Ectodermal cell (in vitro differentiated cells): Measurements from ENCODE around the gene PLA2G10.
"Not testable (repeated sequence)": the region's sequence is repeated elsewhere in the genome, so short reads cannot be mapped to it uniquely, and the experiment has no call there.

ENCODE experiments used
- H3K27ac ChIP-seq: 2 replicates; pipeline ENCODE4 v1.7.0; 2013; ENCODE audit warnings: mild to moderate bottlenecking, low read depth, low read length; ENCODE audit not compliant: insufficient read depth, poor library complexity, severe bottlenecking
- H3K27me3 ChIP-seq: 2 replicates; pipeline ENCODE4 v1.7.0; 2013; ENCODE audit warnings: mild to moderate bottlenecking, low read length; ENCODE audit not compliant: insufficient read depth, control insufficient read depth, poor library complexity, severe bottlenecking
- H3K36me3 ChIP-seq: one replicate; pipeline ENCODE4 v1.7.0; 2013; ENCODE audit warnings: low read length; ENCODE audit not compliant: control insufficient read depth, insufficient read depth
- H3K4me1 ChIP-seq: one replicate; pipeline ENCODE4 v1.7.0; 2013; ENCODE audit warnings: low read length; ENCODE audit not compliant: control insufficient read depth, insufficient read depth
- H3K4me3 ChIP-seq: 2 replicates; pipeline ENCODE4 v1.7.0; 2013; ENCODE audit warnings: low read depth, low read length, control low read depth; ENCODE audit not compliant: insufficient read depth
- H3K9me3 ChIP-seq: 2 replicates; pipeline ENCODE4 v1.7.0; 2013; ENCODE audit warnings: mild to moderate bottlenecking, low read length, moderate library complexity; ENCODE audit not compliant: control insufficient read depth
- WGBS, 2 experiments: methylation state at CpG; one replicate each; pipeline ENCODE4 v1.1.7; 2013; ENCODE audit warnings: missing lambda C conversion rate in 2 of 2; 5-methylcytosine and 5-hydroxymethylcytosine counted together

PLA2G10 gene

GRCh38 chr16:14682121-14682520 lies 12.0 kb downstream of the PLA2G10 start:
- 92 to 95% methylated on average over 8 of the region's 8 CpGs for WGBS, 2 experiments
- Histone ChIP-seq H3K27me3 (no peaks in the 10 kb centered on the region), H3K4me3 (no peak overlapping the region), H3K27ac (no peak overlapping the region), H3K4me1 (no peaks in the 10 kb centered on the region), H3K9me3 (no peaks in the 10 kb centered on the region), H3K36me3 (no peaks in the 10 kb centered on the region)

GRCh38 chr16:14681115-14681514 lies 13.0 kb downstream of the PLA2G10 start:
- Histone ChIP-seq H3K36me3 (no peaks in the 10 kb centered on the region), H3K27me3 (no peaks in the 10 kb centered on the region), H3K4me3 (no peak overlapping the region), H3K9me3 (no peaks in the 10 kb centered on the region), H3K27ac (no peak overlapping the region), H3K4me1 (no peaks in the 10 kb centered on the region)
- 97% methylated on average over 3 to 4 of the region's 4 CpGs for WGBS, 2 experiments

- H3K9me3 ChIP-seq, H3K36me3 ChIP-seq, H3K27me3 ChIP-seq, H3K4me1 ChIP-seq, H3K27ac ChIP-seq, H3K4me3 ChIP-seq: not testable (repeated sequence)
- WGBS, 2 experiments, result 91 to 93% methylated on average over 7 of the region's 7 CpGs
These were observed 13.7 kb downstream of the PLA2G10 start for GRCh38 chr16:14680396-14680795.

GRCh38 chr16:14678748-14679497 lies 15.2 kb downstream of the PLA2G10 start:
- Histone ChIP-seq H3K4me1 (no peaks in the 10 kb centered on the region), H3K27me3 (no peaks in the 10 kb centered on the region), H3K9me3 (no peaks in the 10 kb centered on the region), H3K4me3 (no peak overlapping the region), H3K36me3 (no peaks in the 10 kb centered on the region), H3K27ac (no peak overlapping the region)
- WGBS, 2 experiments, result 75 to 79% methylated on average over 11 of the region's 11 CpGs

- H3K27ac ChIP-seq, result no peak overlapping the region
- no peaks in the 10 kb centered on the region for H3K27me3 ChIP-seq
- no peak overlapping the region for H3K4me3 ChIP-seq
- no peaks in the 10 kb centered on the region for H3K9me3 ChIP-seq
- WGBS, 2 experiments, result 94 to 97% methylated on average over 5 of the region's 5 CpGs
- H3K4me1 ChIP-seq, result no peaks in the 10 kb centered on the region
- no peaks in the 10 kb centered on the region for H3K36me3 ChIP-seq
These were observed 16.5 kb downstream of the PLA2G10 start for GRCh38 chr16:14677627-14678026.

GRCh38 chr16:14676633-14677032 lies 17.5 kb downstream of the PLA2G10 start:
- 87 to 90% methylated on average over 3 of the region's 3 CpGs for WGBS, 2 experiments

GRCh38 chr16:14672403-14672971 lies 21.6 kb downstream of the PLA2G10 start:
- H3K9me3 ChIP-seq, result no peaks in the 10 kb centered on the region
- no peak overlapping the region for H3K27ac ChIP-seq
- no peak overlapping the region for H3K4me3 ChIP-seq
- no peaks in the 10 kb centered on the region for H3K36me3 ChIP-seq
- no peaks in the 10 kb centered on the region for H3K27me3 ChIP-seq
- WGBS, 2 experiments, result 82 to 85% methylated on average over 7 of the region's 7 CpGs
- no peaks in the 10 kb centered on the region for H3K4me1 ChIP-seq

More at GRCh38 chr16:14676633-14677032, 17.5 kb downstream of the PLA2G10 start:
- H3K27ac ChIP-seq, result no peak overlapping the region
- no peaks in the 10 kb centered on the region for H3K36me3 ChIP-seq
- H3K4me1 ChIP-seq, result no peaks in the 10 kb centered on the region
- H3K27me3 ChIP-seq, result no peaks in the 10 kb centered on the region
- H3K9me3 ChIP-seq, result no peaks in the 10 kb centered on the region
- no peak overlapping the region for H3K4me3 ChIP-seq

- no peaks in the 10 kb centered on the region for H3K4me1 ChIP-seq
- H3K36me3 ChIP-seq, result peaks cover 18% of the 10 kb centered on the region
- 93% methylated on average over 4 of the region's 4 CpGs for WGBS, 2 experiments
- H3K4me3 ChIP-seq, result no peak overlapping the region
- H3K9me3 ChIP-seq, result no peaks in the 10 kb centered on the region
- H3K27ac ChIP-seq, result no peak overlapping the region
- no peaks in the 10 kb centered on the region for H3K27me3 ChIP-seq
These were observed 24.3 kb downstream of the PLA2G10 start for GRCh38 chr16:14669776-14670175.

GRCh38 chr16:14668556-14669223 lies 25.4 kb downstream of the PLA2G10 start:
- Histone ChIP-seq H3K36me3 (peaks cover 26% of the 10 kb centered on the region), H3K27ac (no peak overlapping the region), H3K27me3 (no peaks in the 10 kb centered on the region), H3K4me3 (no peak overlapping the region), H3K4me1 (no peaks in the 10 kb centered on the region), H3K9me3 (no peaks in the 10 kb centered on the region)
- WGBS, 2 experiments, result 90 to 94% methylated on average over 4 of the region's 7 CpGs
